CD14-positive monocyte (primary cell): ENCODE results near the gene FARP2. TPM values are rescaled to one million over a fixed set of nuclear protein-coding genes. Genes with fewer than 3 reads are reported as not detected.

Experiments
- DNase-seq, 3 donors: peaks; one replicate each; pipeline ENCODE4 v3.0.0-alpha.2; 2011 to 2022
- H2AFZ ChIP-seq: 2 replicates; pipeline ENCODE4 v1.6.0; 2012; ENCODE audit warnings: mild to moderate bottlenecking, low read depth, low read length, inconsistent platforms; ENCODE audit not compliant: insufficient read depth, poor library complexity, severe bottlenecking
- H3K27ac ChIP-seq, 2 donors: 1 replicate in 1 of 2; 2 replicates in 1 of 2; pipeline ENCODE4 v1.5.1; 2012 to 2013; ENCODE audit warnings: low read length in 2 of 2, control low read depth in 1 of 2, inconsistent platforms in 1 of 2, low read depth in 1 of 2, mild to moderate bottlenecking in 1 of 2
- H3K27me3 ChIP-seq, 2 donors: one replicate each; pipeline versions ENCODE4 v1.6.0 to v1.6.1; 2011 to 2013; ENCODE audit warnings: low read length in 2 of 2; ENCODE audit not compliant: control insufficient read depth in 2 of 2, insufficient read depth in 2 of 2
- H3K36me3 ChIP-seq, 2 donors: replicated peaks in 1 of 2; 1 replicate in 1 of 2; 2 replicates in 1 of 2; pipeline versions ENCODE4 v1.5.1 to v1.6.1; 2012 to 2013; ENCODE audit warnings: low read length in 2 of 2, control low read depth in 1 of 2, inconsistent platforms in 1 of 2, mild to moderate bottlenecking in 1 of 2; ENCODE audit not compliant: insufficient read depth in 2 of 2, control insufficient read depth in 1 of 2
- H3K4me1 ChIP-seq, 2 donors: 1 replicate in 1 of 2; 2 replicates in 1 of 2; pipeline versions ENCODE4 v1.5.1 to v1.6.1; 2012 to 2013; ENCODE audit warnings: low read length in 2 of 2, control low read depth in 1 of 2, inconsistent platforms in 1 of 2, mild to moderate bottlenecking in 1 of 2, moderate library complexity in 1 of 2; ENCODE audit not compliant: insufficient read depth in 2 of 2, control insufficient read depth in 1 of 2
- H3K4me2 ChIP-seq: replicated peaks from 2 replicates; pipeline ENCODE3; 2012; ENCODE audit warnings: low read length, moderate library complexity, mild to moderate bottlenecking; ENCODE audit not compliant: poor library complexity, severe bottlenecking; ENCODE audit errors: extremely low read depth
- H3K4me3 ChIP-seq, 3 experiments: fragments of 200-600 bp in 1 of 3; sonication (generic) in 1 of 3; replicated peaks in 1 of 3; 1 replicate in 2 of 3; 2 replicates in 1 of 3; pipeline ENCODE4 v1.5.1; 2011 to 2013; ENCODE audit warnings: low read length in 3 of 3, mild to moderate bottlenecking in 3 of 3, control low read depth in 2 of 3, low read depth in 2 of 3, inconsistent platforms in 1 of 3, moderate library complexity in 1 of 3
- H3K79me2 ChIP-seq: 2 replicates; pipeline ENCODE4 v1.6.0; 2012; ENCODE audit warnings: mild to moderate bottlenecking, control low read depth, inconsistent platforms, low read length, moderate library complexity; ENCODE audit not compliant: insufficient read depth
- H3K9ac ChIP-seq: 2 replicates; pipeline ENCODE4 v1.6.0; 2017; ENCODE audit warnings: low read length, mild to moderate bottlenecking; ENCODE audit not compliant: insufficient read depth, poor library complexity, severe bottlenecking
- H3K9me3 ChIP-seq, 2 donors: replicated peaks in 1 of 2; 1 replicate in 1 of 2; 2 replicates in 1 of 2; pipeline versions ENCODE4 v1.5.1 to v1.6.1; 2012 to 2013; ENCODE audit warnings: low read length in 2 of 2, control low read depth in 1 of 2; ENCODE audit not compliant: control insufficient read depth in 1 of 2, insufficient read depth in 1 of 2
- H4K20me1 ChIP-seq: 2 replicates; pipeline ENCODE4 v1.6.0; 2012; ENCODE audit warnings: mild to moderate bottlenecking, low read length, control low read depth, moderate library complexity; ENCODE audit not compliant: insufficient read depth
- H3K27ac Mint-ChIP-seq, 7 donors: one replicate each; pipeline ENCODE4 v1.8.0; 2020; ENCODE audit warnings: mild to moderate bottlenecking in 7 of 7, mixed read lengths in 7 of 7, moderate library complexity in 6 of 7, inconsistent platforms in 2 of 7
- H3K27me3 Mint-ChIP-seq, 3 donors: one replicate each; pipeline ENCODE4 v1.8.0; 2021 to 2022; ENCODE audit warnings: low read depth in 3 of 3, mild to moderate bottlenecking in 3 of 3, mixed read lengths in 3 of 3, moderate library complexity in 3 of 3, inconsistent platforms in 1 of 3
- H3K36me3 Mint-ChIP-seq, 2 donors: one replicate each; pipeline ENCODE4 v1.8.0; 2020; ENCODE audit warnings: mixed read lengths in 2 of 2, inconsistent platforms in 1 of 2, mild to moderate bottlenecking in 1 of 2
- H3K4me1 Mint-ChIP-seq: one replicate; pipeline ENCODE4 v1.8.0; 2020; ENCODE audit warnings: mild to moderate bottlenecking, mixed read lengths
- H3K4me3 Mint-ChIP-seq, 2 donors: one replicate each; pipeline ENCODE4 v1.8.0; 2020; ENCODE audit warnings: mild to moderate bottlenecking in 2 of 2, mixed read lengths in 2 of 2, moderate library complexity in 1 of 2
- H3K9me3 Mint-ChIP-seq, 7 donors: one replicate each; pipeline ENCODE4 v1.8.0; 2020 to 2022; ENCODE audit warnings: mixed read lengths in 7 of 7, mild to moderate bottlenecking in 6 of 7, moderate library complexity in 6 of 7, inconsistent platforms in 2 of 7
- WGBS: methylation state at CpG from one replicate; pipeline ENCODE4 v1.1.5; 2013; ENCODE audit warnings: missing lambda C conversion rate; ENCODE audit not compliant: insufficient coverage; 5-methylcytosine and 5-hydroxymethylcytosine counted together
- intact Hi-C, 2 donors: fragments of 100-400 bp; cut with micrococcal nuclease; formaldehyde crosslinking; loops; one replicate each; pipeline versions ENCODE4 v1.15.0 to v1.15.1; 2023
- polyA plus RNA-seq, 3 donors: library from polyadenylated mRNA; depleted of rRNA in 1 of 3; unstranded in 2 of 3; stranded (reverse) in 1 of 3; fragments of 300-500 nt in 2 of 3; fragments of >200 nt in 1 of 3; fragmentation: Illumina TruSeq in 2 of 3; gene quantifications; 1 replicate in 2 of 3; 2 replicates in 1 of 3; pipeline ENCODE4 v1.2.3, GENCODE V29; 2012 to 2021
- TF ChIP-seq, protein P1 (sequence below): fragments of 200-600 bp; IDR thresholded peaks from one replicate; pipeline ENCODE4 v1.8.0; 2022; ENCODE audit warnings: antibody characterized with exemption, mild to moderate bottlenecking

Gene FARP2
- polyA plus RNA-seq, 3 donors = 6.7 to 8.5 (median 7.3) TPM

DNA sequence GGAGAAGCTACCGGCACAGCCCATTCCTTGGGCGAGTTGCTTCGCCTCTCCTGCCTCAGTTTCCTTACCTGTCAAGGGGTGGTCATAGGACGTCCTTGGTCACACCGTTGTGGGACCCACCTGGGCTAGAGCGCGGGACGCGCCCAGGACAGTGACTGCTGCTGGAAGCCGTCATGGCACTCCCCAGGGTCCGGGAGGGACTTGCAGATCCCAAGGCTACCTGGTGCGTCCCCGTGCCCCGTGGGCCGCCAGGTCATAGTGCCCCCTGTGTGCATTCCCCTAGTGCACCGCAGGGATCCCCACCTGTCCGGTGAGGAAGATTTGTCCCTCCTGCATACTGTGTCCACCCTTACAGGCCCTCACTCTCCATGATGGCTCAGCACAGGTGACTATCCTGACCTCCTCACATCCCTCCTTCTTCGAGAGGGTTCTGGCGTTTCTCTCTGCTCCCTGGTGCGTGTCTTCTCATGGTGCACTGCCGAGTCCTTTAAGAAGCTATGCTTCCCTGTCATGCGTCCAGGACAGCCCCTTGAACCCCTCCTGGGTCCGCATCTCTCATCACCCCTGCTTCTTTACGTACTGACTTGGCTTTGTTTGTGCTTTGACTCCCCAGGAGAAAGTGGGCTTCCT, 153.2 kb downstream of the FARP2 start:
- H3K27me3 Mint-ChIP-seq = peaks cover 27 to 38% (median 32%) of the 10 kb centered on the region in 3 donors
- intact Hi-C loops = loop anchor here (2.0 to 5.0 kb wide), 5 partner anchors 108 to 358 kb away; partner anchors contain the start of genes ATG4B (in 1 of the 2), DTYMK (in 1 of the 2), FARP2 (in 1 of the 2) and PPP1R7 (in 1 of the 2)
- Histone ChIP-seq H3K27ac (peak overlapping the region in 1 of 2 donors; percentile 65), H3K9me3 (no peaks in the 10 kb centered on the region), H3K9ac (peak overlapping the region; percentile 66), H4K20me1 (peaks cover 34% of the 10 kb centered on the region), H3K4me2 (peak overlapping the region; percentile 94), H3K79me2 (peaks cover 19% of the 10 kb centered on the region), H2AFZ (peak overlapping the region; percentile 96), H3K4me3 (peak overlapping the region; percentile 18 to 87 (median 51)), H3K4me1 (peaks cover 17 to 19% of the 10 kb centered on the region in 2 donors), H3K27me3 (peaks cover 0 to 20% of the 10 kb centered on the region in 2 donors), H3K36me3 (no peaks in the 10 kb centered on the region)
- TF ChIP-seq, protein P1, sequence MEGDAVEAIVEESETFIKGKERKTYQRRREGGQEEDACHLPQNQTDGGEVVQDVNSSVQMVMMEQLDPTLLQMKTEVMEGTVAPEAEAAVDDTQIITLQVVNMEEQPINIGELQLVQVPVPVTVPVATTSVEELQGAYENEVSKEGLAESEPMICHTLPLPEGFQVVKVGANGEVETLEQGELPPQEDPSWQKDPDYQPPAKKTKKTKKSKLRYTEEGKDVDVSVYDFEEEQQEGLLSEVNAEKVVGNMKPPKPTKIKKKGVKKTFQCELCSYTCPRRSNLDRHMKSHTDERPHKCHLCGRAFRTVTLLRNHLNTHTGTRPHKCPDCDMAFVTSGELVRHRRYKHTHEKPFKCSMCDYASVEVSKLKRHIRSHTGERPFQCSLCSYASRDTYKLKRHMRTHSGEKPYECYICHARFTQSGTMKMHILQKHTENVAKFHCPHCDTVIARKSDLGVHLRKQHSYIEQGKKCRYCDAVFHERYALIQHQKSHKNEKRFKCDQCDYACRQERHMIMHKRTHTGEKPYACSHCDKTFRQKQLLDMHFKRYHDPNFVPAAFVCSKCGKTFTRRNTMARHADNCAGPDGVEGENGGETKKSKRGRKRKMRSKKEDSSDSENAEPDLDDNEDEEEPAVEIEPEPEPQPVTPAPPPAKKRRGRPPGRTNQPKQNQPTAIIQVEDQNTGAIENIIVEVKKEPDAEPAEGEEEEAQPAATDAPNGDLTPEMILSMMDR = no peak
- WGBS = 32% methylated on average over 22 of the region's 24 CpGs
- H3K27ac Mint-ChIP-seq = peak overlapping the region in 3 of 7 donors; percentile 20 to 86 (median 36)
- peaks cover 23% of the 10 kb centered on the region for H3K4me1 Mint-ChIP-seq
- peaks cover 0 to 4% (median 0%) of the 10 kb centered on the region in 7 donors for H3K9me3 Mint-ChIP-seq
- DNase-seq = no peak
- H3K36me3 Mint-ChIP-seq = peaks cover 3 to 20% of the 10 kb centered on the region in 2 donors
- peak overlapping the region; percentile 74 to 76 for H3K4me3 Mint-ChIP-seq

GRCh38 chr2:241511091-241511741, 155.1 kb downstream of the FARP2 start:
- Mint-ChIP-seq H3K4me1 (peaks cover 24% of the 10 kb centered on the region), H3K27me3 (peaks cover 27 to 40% (median 32%) of the 10 kb centered on the region in 3 donors), H3K9me3 (peaks cover 0 to 4% (median 0%) of the 10 kb centered on the region in 7 donors), H3K36me3 (peaks cover 3 to 11% of the 10 kb centered on the region in 2 donors), H3K27ac (no peak overlapping the region), H3K4me3 (no peak overlapping the region)
- H2AFZ ChIP-seq = no peak overlapping the region
- no peaks in the 10 kb centered on the region for H3K36me3 ChIP-seq
- 83% methylated on average over 3 of the region's 6 CpGs for WGBS
- H3K4me3 ChIP-seq = no peak overlapping the region
- peaks cover 17 to 19% of the 10 kb centered on the region in 2 donors for H3K4me1 ChIP-seq
- H3K4me2 ChIP-seq = no peak overlapping the region
- H3K9me3 ChIP-seq = no peaks in the 10 kb centered on the region
- no peak for DNase-seq
- H3K79me2 ChIP-seq = peaks cover 12% of the 10 kb centered on the region
- H4K20me1 ChIP-seq = peaks cover 15% of the 10 kb centered on the region
- no peak overlapping the region for H3K9ac ChIP-seq
- intact Hi-C loops = no loop called here
- H3K27ac ChIP-seq = no peak overlapping the region
- peaks cover 0 to 20% of the 10 kb centered on the region in 2 donors for H3K27me3 ChIP-seq
- TF ChIP-seq, protein P1 = no peak
